ENCODE data around the gene RARRES2.

GRCh38 chr7:150308575-150308974, 32.9 kb downstream of the RARRES2 start:
- TF ChIP-seq CTCF (IDR thresholded peaks at IDR 0.05; ENCODE audit: borderline replicate concordance, extremely low read depth, low read length, poor library complexity, severe bottlenecking), result no peak
- TF ChIP-seq EZH2 (IDR thresholded peaks at IDR 0.05; ENCODE audit: borderline replicate concordance, low read depth, low read length, severe bottlenecking), result no peak

All from DND-41 (cell line).